Measurements from ENCODE around the gene SFR1.

- TF ChIP-seq, protein P1, sequence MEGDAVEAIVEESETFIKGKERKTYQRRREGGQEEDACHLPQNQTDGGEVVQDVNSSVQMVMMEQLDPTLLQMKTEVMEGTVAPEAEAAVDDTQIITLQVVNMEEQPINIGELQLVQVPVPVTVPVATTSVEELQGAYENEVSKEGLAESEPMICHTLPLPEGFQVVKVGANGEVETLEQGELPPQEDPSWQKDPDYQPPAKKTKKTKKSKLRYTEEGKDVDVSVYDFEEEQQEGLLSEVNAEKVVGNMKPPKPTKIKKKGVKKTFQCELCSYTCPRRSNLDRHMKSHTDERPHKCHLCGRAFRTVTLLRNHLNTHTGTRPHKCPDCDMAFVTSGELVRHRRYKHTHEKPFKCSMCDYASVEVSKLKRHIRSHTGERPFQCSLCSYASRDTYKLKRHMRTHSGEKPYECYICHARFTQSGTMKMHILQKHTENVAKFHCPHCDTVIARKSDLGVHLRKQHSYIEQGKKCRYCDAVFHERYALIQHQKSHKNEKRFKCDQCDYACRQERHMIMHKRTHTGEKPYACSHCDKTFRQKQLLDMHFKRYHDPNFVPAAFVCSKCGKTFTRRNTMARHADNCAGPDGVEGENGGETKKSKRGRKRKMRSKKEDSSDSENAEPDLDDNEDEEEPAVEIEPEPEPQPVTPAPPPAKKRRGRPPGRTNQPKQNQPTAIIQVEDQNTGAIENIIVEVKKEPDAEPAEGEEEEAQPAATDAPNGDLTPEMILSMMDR (conservative IDR thresholded peaks at IDR 0.05; ENCODE audit: low read depth, low read length): no peak
- no peak for TF ChIP-seq EZH2 (IDR thresholded peaks at IDR 0.05; ENCODE audit: low read length, unreplicated experiment)
- no peak for TF ChIP-seq EZH2phosphoT487 (IDR thresholded peaks at IDR 0.05; ENCODE audit: borderline replicate concordance, low read length)
Observed at GRCh38 chr10:104150139-104150538, 28.2 kb downstream of the SFR1 start.
